Kidney (tissue), 14 donors: ENCODE results near the gene CENPB. TPM values are rescaled to one million over a fixed set of nuclear protein-coding genes. Genes with fewer than 3 reads are reported as not detected.

Experiments
- DNase-seq, 5 donors: peaks; one replicate each; pipeline ENCODE4 v3.0.0-alpha.2; 2013 to 2020
- FAIRE-seq: peaks from 2 replicates; lab custom pipeline; 2012; peaks lifted over from hg19 to GRCh38; lab: Jason Lieb, UNC
- H3K27ac ChIP-seq, 2 donors: one replicate each; pipeline ENCODE4 v1.7.0; 2013; ENCODE audit warnings: low read depth in 2 of 2, low read length in 2 of 2, inconsistent platforms in 1 of 2
- H3K27me3 ChIP-seq: one replicate; pipeline ENCODE4 v1.7.1; 2013; ENCODE audit warnings: low read length, inconsistent platforms; ENCODE audit not compliant: control insufficient read depth, insufficient read depth
- H3K36me3 ChIP-seq, 3 donors: one replicate each; pipeline versions ENCODE4 v1.7.0 to v1.7.1; 2013; ENCODE audit warnings: low read length in 3 of 3, control low read depth in 1 of 3, inconsistent platforms in 1 of 3; ENCODE audit not compliant: insufficient read depth in 3 of 3, control insufficient read depth in 2 of 3
- H3K4me1 ChIP-seq, 3 donors: one replicate each; pipeline versions ENCODE4 v1.7.0 to v1.7.1; 2013; ENCODE audit warnings: low read length in 3 of 3, inconsistent platforms in 1 of 3, low read depth in 1 of 3; ENCODE audit not compliant: control insufficient read depth in 2 of 3, insufficient read depth in 2 of 3
- H3K4me3 ChIP-seq, 3 donors: one replicate each; pipeline versions ENCODE4 v1.7.0 to v1.8.1; 2013; ENCODE audit warnings: low read length in 3 of 3, control low read depth in 1 of 3, inconsistent platforms in 1 of 3
- H3K9ac ChIP-seq, 3 donors: one replicate each; pipeline versions ENCODE4 v1.7.0 to v1.7.1; 2013; ENCODE audit warnings: low read length in 3 of 3, control low read depth in 1 of 3, inconsistent platforms in 1 of 3
- H3K9me3 ChIP-seq, 3 donors: one replicate each; pipeline versions ENCODE4 v1.7.0 to v1.7.1; 2013; ENCODE audit warnings: low read length in 3 of 3, control low read depth in 1 of 3, inconsistent platforms in 1 of 3; ENCODE audit not compliant: control insufficient read depth in 2 of 3, insufficient read depth in 1 of 3
- intact Hi-C: fragments of 100-400 bp; cut with DNase I; formaldehyde crosslinking; loops from one replicate; pipeline ENCODE4 v1.11.1; 2022
- polyA plus RNA-seq: library from polyadenylated mRNA; stranded (reverse); fragments of 350-450 nt; fragmentation: Illumina TruSeq; extraction: RNeasy Lipid Tissue Mini Kit (QIAGEN cat#74804); gene quantifications from one replicate; pipeline ENCODE4 v1.2.3, GENCODE V29; 2014; ENCODE audit warnings: low read depth, low replicate concordance; ENCODE audit not compliant: insufficient read depth
- total RNA-seq: library from RNA; stranded (reverse); fragmentation: NEBNext Ultra II Directional; extraction: Animal tissue kit (Norgen Biotek cat#: 25700); gene quantifications from one replicate; pipeline ENCODE4 v1.2.1, GENCODE V29; 2021
- TF ChIP-seq, protein P1 (sequence below): IDR thresholded peaks from 3 replicates; pipeline ENCODE4 v1.5.1; 2012; ENCODE audit warnings: mild to moderate bottlenecking, moderate library complexity, borderline replicate concordance; ENCODE audit not compliant: insufficient read depth; ENCODE audit errors: extremely low read depth
- donor health status: control.
- donor health status: control.
- donor health status: control.
- donor health status: control.
- donor health status: control.
- donor health status: DM: yes; HTN: yes; CAD: no.
- donor health status: Normal renal cell carcinoma (clear cell type).

The CENPB gene
- total and polyA plus RNA-seq, 2 donors from 2014 or later = 56.2 to 99.8 TPM

DNA sequence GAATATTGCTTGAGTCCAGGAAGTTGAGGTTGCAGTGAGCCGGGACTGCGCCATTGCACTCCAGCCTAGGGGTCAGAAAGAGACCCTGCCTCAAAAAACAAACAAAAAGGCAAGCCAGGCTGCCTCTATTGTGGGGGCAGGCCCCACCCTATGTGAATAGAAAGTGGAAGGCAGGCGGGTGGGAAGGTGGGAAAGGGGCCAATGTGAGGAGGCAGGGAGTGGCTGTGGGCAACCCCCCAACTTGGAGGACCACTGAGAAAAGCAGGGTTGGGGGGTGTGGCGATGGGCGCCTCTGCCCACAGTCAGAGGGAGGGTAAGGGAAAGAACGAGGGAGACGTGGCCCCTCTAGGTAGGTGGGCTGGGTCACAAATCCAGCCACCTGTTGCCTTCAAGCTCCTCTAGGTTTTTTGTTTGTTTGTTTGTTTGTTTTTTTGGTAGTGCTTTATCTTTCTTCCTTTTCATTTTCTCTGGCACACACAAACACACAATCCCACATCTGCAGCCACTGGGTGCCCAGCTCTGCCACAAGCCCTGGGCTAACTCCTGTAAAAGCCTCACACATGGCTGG lies 28.5 kb upstream of the CENPB start:
- DNase-seq (no peak), FAIRE-seq (no peak)
- Histone ChIP-seq H3K4me3 (no peak overlapping the region), H3K9ac (no peak overlapping the region), H3K36me3 (no peaks in the 10 kb centered on the region), H3K9me3 (no peaks in the 10 kb centered on the region), H3K4me1 (peaks cover 0 to 25% (median 10%) of the 10 kb centered on the region in 3 donors), H3K27me3 (no peaks in the 10 kb centered on the region), H3K27ac (no peak overlapping the region)
- TF ChIP-seq, protein P1, sequence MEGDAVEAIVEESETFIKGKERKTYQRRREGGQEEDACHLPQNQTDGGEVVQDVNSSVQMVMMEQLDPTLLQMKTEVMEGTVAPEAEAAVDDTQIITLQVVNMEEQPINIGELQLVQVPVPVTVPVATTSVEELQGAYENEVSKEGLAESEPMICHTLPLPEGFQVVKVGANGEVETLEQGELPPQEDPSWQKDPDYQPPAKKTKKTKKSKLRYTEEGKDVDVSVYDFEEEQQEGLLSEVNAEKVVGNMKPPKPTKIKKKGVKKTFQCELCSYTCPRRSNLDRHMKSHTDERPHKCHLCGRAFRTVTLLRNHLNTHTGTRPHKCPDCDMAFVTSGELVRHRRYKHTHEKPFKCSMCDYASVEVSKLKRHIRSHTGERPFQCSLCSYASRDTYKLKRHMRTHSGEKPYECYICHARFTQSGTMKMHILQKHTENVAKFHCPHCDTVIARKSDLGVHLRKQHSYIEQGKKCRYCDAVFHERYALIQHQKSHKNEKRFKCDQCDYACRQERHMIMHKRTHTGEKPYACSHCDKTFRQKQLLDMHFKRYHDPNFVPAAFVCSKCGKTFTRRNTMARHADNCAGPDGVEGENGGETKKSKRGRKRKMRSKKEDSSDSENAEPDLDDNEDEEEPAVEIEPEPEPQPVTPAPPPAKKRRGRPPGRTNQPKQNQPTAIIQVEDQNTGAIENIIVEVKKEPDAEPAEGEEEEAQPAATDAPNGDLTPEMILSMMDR = no peak
- intact Hi-C loops = no loop called here

DNA sequence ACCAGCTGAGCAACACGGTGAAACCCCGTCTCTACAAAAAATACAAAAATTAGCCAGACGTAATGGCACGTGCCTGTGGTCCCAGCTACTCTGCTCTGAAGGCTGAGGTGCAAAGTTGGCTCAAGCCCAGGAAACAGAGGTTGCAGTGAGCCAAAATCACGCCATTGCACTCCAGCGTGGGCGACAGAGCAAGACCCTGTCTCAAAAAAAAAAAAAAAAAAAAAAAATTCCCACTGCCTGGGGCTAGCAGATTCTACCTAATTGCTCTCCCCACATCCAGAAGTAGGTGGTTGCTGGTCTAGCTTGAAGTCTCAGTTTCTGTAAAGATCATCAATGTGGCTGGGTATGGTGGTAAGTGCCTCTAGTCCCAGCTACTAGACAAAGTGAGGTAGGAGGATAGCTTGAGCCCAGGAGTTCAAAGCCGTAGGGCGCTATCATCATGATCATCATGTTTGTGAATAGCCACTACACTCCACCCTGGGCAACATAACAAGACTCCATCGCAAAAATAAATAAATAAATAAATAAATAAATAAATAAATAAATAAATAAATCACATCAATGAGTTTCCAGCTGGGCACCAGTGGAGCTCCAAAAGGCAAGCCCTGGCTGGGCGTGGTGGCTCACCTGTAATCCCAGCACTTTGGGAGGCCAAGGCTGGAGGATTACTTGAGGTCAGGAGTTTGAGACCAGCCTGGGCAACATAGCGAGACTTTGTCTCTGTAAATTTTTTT lies 27.5 kb upstream of the CENPB start:
- no peaks in the 10 kb centered on the region for H3K36me3 ChIP-seq
- TF ChIP-seq, protein P1 = no peak
- FAIRE-seq (no peak), DNase-seq (no peak)
- H3K9me3 ChIP-seq = no peaks in the 10 kb centered on the region
- H3K27me3 ChIP-seq = no peaks in the 10 kb centered on the region
- no peak overlapping the region for H3K9ac ChIP-seq
- intact Hi-C loops = no loop called here
- no peak overlapping the region for H3K27ac ChIP-seq
- no peak overlapping the region for H3K4me3 ChIP-seq
- H3K4me1 ChIP-seq = peaks cover 0 to 19% (median 6%) of the 10 kb centered on the region in 3 donors

DNA sequence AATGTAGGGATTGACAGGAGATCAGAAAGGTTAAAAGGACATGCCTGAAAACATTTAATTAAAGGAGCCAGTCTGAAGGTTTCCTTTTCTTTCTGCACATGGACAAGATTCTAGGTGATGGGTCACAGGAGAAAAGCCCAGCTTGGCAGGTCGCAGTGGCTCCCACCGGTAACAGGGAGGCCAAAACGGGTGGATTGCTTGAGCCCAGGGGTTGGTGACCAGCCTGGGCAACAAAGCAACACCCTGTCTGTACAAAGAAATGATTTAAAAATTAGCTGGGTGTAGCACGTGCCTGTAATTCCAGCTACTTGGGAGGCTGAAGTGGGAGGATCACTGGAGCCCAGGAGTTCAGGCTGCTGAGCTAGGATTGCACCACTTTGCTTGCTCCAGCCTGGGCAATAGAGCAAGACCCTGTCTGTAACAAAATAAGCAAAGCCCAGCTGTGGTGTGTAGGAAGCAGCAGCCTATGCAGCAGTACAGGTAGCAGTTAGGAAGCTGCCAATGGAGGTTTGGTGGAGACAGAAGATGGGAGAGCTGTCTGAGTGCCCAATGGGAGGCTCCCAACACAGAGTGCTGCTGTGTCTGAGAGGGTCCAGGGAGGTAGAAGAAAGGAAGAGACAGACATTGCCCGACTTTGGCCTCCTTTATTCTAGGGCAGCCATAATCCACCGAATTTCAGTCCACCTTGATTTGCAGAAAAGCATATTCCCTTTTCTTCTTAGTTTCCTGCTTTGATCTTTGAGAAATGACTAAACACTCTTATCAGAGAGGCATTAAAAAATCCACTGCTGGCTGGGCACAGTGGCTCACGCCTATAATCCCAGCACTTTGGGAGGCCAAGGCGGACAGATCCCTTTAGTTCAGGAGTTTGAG lies 26.7 kb upstream of the CENPB start:
- Histone ChIP-seq H3K9ac (no peak overlapping the region), H3K4me1 (peaks cover 0 to 17% (median 9%) of the 10 kb centered on the region in 3 donors), H3K4me3 (no peak overlapping the region), H3K9me3 (no peaks in the 10 kb centered on the region), H3K27me3 (no peaks in the 10 kb centered on the region), H3K27ac (no peak overlapping the region), H3K36me3 (no peaks in the 10 kb centered on the region)
- FAIRE-seq (no peak), DNase-seq (no peak)
- TF ChIP-seq, protein P1 = no peak
- intact Hi-C loops = no loop called here
